ENCODE measurements around the gene MISP.

GRCh38 chr19:778910-779653 lies 28.2 kb downstream of the MISP start:
- TF ChIP-seq GATA2 (IDR thresholded peaks at IDR 0.05; ENCODE audit: low read depth, low read length) = no peak
- no peak for TF ChIP-seq GATA3 (IDR thresholded peaks at IDR 0.05; ENCODE audit: low read depth, low read length)

Measured in SH-SY5Y (cell line).